HG02973 (cell line): Measurements from ENCODE around the gene SLC46A3.
"Not testable (repeated sequence)": the region's sequence is repeated elsewhere in the genome, so short reads cannot be mapped to it uniquely, and the experiment has no call there.

Experiments used
- ATAC-seq: cut with Tn5 transposase; IDR thresholded peaks from one replicate; pipeline ENCODE4 v1.9.1; 2021; ENCODE audit warnings: moderate library complexity; ENCODE audit not compliant: unreplicated experiment

SLC46A3 gene

GRCh38 chr13:28684257-28684656, 34.5 kb downstream of the SLC46A3 start:
- ATAC-seq = no peak

GRCh38 chr13:28683169-28683568, 35.6 kb downstream of the SLC46A3 start:
- ATAC-seq = not testable (repeated sequence)

GRCh38 chr13:28680541-28680940, 38.2 kb downstream of the SLC46A3 start:
- no peak for ATAC-seq

- no peak for ATAC-seq
Measured at GRCh38 chr13:28679628-28680027, 39.1 kb downstream of the SLC46A3 start.

GRCh38 chr13:28678809-28679208, 40.0 kb downstream of the SLC46A3 start:
- no peak for ATAC-seq

- no peak for ATAC-seq
Measured at GRCh38 chr13:28671126-28671792, 47.5 kb downstream of the SLC46A3 start.

- ATAC-seq = no peak
Measured at GRCh38 chr13:28666897-28667488, 51.8 kb downstream of the SLC46A3 start.

GRCh38 chr13:28659621-28659970, 59.2 kb downstream of the SLC46A3 start:
- peak; percentile 24 for ATAC-seq

GRCh38 chr13:28658796-28659620, 59.8 kb downstream of the SLC46A3 start, which contains the start of gene POMP:
Gene POMP (plus strand): TSS chr13:28659130. CDS start chr13:28659185, 55 bp downstream.
- ATAC-seq = peak; percentile 81

- ATAC-seq = peak; percentile 9
Measured at GRCh38 chr13:28658539-28658795, 60.3 kb downstream of the SLC46A3 start.

GRCh38 chr13:28657784-28658538, 60.8 kb downstream of the SLC46A3 start:
- no peak for ATAC-seq

GRCh38 chr13:28655561-28655960, 63.2 kb downstream of the SLC46A3 start:
- ATAC-seq = no peak

- ATAC-seq = no peak
Measured at GRCh38 chr13:28654276-28654675, 64.5 kb downstream of the SLC46A3 start.

- ATAC-seq = no peak
Measured at GRCh38 chr13:28653111-28653510, 65.7 kb downstream of the SLC46A3 start.

GRCh38 chr13:28651810-28652401, 66.9 kb downstream of the SLC46A3 start:
- no peak for ATAC-seq

GRCh38 chr13:28650284-28650683, 68.5 kb downstream of the SLC46A3 start:
- ATAC-seq = peak; percentile 71
